HG03064 (cell line): Measurements from ENCODE around the gene KCNC1.

Source experiments
- ATAC-seq: cut with Tn5 transposase; IDR thresholded peaks from one replicate; pipeline ENCODE4 v1.9.1; 2021; ENCODE audit warnings: low read depth; ENCODE audit not compliant: unreplicated experiment

Gene KCNC1

DNA sequence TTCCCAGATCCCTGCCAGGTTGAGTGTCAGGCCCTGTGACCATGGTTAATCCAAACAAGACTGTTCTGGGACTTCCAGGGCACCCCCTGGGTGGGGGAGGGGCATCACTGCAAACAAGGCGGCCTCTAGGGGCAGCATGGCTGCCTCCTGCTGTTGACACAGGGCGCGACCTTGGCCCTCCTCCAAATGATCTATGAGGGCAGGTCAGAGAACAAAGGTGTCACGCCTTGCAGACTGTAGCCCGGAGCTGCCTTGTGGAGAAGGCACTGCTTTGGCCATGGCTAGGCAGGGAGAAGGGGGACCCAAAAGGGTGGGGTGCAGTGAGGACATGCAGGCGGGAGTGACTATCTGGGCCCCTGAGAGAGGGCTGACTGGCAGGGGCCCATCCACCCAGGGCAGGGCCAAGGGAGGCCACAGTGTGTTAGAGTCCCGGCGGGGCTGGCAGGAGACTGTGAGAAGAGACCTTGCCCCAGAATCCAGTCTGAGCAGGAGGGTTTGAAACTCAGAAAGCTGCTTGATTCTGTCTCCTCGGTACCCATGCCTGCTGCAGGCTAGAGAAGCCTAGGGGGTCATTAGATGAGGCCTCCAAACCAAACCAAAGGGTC is 35.6 kb downstream of the KCNC1 start:
- no peak for ATAC-seq

DNA sequence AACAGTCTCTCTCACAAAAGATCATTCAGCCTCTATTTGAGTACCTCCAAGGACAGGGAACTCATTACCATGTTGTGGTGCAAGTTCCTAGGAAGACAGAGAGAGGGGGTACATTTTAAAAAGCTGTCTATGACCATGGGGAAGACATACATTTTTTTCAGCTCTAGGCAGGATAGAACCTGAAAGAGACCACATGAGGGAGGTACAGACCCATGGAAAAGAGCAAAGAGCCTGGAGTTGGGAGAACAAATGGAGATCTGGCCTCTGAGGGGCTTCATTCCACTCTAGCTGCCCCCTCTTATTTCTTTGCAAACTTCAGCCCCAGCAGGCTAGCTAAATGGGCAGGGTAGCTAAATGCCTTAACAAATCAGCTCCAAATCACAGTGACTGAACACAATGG is 36.3 kb downstream of the KCNC1 start:
- ATAC-seq, result no peak

DNA sequence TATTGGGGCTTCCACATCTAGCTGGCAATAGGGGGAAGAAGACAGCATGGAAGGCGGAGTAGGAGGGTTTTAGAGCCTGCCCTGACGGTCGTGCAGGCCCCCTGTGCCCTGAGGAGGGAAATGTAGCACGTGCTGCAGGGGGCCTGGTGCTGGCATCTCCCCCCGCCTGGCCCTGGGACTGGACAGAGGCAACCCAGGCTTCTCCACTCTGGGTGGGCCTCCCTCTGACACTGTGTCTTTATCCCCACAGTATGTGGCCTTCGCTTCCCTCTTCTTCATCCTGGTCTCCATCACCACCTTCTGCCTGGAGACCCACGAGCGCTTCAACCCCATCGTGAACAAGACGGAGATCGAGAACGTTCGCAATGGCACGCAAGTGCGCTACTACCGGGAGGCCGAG is 36.8 kb downstream of the KCNC1 start:
- no peak for ATAC-seq

DNA sequence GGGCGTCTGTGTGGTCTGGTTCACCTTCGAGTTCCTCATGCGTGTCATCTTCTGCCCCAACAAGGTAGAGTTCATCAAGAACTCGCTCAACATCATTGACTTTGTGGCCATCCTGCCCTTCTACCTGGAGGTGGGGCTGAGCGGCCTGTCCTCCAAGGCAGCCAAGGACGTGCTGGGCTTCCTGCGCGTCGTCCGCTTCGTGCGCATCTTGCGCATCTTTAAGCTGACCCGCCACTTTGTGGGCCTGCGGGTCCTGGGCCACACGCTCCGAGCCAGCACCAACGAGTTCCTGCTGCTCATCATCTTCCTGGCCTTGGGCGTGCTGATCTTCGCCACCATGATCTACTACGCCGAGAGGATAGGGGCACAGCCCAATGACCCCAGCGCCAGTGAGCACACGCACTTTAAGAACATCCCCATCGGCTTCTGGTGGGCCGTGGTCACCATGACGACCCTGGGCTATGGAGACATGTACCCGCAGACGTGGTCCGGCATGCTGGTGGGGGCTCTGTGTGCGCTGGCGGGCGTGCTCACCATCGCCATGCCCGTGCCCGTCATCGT is 37.3 kb downstream of the KCNC1 start:
- no peak for ATAC-seq

DNA sequence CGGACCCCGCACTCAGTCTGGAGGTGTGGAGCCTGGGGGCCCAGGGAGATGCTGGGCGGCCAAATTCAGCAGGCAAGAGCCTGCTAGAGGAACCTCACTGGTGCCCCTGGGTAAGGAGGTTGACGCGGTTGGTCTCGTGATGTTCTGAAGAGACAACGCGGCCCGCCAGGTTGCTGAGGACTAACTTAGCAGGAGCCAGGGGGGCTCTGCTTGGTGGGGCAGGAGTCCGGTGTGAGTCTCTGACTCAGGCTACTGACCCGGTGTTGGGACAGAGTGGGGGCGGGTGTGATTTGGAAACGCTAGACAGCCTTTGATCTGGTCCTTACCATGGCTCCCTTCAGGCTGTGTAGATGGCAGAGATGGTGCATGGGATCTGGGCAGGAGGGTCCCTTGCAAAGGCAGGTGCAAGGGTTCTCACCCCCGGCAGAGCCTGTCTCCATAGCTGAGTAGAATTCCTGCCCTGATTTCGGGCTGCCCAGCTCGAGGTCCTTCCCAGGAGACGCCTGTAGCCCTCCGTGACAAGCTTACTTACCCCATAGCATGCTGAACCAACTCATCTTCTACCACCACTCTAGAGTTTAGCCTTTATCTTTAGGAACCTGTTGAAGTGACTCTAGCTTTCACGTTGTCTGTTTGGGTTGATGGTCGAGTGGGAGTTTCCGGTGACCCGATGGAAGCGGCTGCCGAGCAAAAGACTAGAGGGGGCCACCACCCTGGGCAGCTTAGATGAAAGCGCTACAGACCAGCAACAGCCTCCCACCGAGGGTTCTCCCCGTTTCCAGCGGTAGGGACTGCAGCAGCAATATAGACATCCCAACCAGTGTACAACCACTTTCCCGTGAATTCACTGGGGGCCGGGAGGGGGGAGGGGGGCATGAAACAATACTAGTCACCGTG is 38.4 kb downstream of the KCNC1 start:
- no peak for ATAC-seq

DNA sequence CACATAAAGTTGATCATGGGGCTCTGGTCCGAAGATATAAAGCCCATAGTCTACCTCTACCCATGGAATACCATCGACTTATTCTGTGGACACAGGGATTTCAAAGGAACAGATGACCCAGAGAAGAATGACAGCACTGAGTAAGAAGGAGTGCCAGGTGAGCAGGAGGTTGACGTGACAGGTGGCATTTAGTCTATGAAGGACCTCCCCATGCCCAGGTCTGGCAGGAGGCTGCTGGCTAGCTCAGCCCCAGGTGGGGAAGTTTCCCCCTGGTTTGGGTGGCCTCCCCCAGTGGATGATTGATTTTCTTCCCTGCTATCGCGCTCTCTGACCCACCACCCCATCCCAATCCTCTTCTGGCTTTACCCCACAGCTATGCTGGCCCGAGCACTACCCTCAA is 39.1 kb downstream of the KCNC1 start:
- no peak for ATAC-seq

DNA sequence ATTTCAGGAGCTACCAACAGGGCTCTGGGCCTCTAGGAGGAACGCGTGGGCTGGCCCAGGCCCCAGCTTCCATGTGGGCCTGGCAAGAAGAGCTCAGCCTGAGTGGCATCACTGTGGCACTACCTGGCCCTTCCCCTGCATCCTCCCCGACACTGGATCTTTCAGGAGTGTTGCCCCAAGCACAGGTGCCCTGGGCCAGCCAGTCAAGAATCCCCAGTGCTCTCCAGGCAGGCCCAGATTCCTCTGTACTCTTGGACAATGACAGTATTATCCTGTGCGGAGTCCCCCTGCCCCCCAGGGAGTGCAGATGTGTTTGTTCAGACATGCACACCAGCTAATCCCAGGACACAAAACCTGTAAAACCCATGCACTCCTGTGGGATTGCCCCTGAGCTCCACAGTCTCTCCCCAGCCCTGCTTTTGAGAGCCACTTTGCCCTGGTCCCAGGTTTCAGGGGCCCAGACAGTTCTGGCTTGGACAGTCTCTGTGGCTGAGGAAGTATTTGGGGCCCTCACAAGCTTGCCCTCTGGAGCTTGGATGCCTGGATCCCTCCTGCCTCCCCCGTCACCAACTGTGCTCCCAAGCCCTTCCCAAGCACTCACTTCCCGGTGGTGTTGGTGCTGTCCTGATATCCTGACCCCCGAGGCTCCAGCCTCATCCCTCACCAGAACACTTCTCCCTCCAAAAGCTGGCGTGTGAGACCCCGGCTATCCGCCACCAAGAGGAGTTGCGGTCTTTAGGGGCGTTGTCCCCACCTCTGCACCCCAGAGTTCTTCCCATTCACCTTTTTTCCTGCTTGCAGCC is 39.9 kb downstream of the KCNC1 start:
- ATAC-seq, result no peak

DNA sequence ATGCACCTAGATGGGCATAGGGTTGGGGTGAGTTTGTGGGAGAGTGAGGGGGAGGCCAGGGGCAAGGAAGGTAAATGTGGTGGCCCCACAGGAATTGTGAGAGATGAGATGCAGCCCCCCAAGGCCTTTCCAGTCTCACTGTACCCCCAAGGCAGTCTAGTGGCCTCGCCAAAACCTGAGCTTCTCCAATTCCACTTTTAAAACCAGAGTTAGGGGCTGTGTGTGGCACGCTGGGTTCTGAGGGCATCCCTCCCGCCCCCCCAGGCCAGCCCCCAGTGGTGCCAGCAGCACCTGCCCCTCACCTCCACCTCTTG is 40.4 kb downstream of the KCNC1 start:
- ATAC-seq, result no peak

DNA sequence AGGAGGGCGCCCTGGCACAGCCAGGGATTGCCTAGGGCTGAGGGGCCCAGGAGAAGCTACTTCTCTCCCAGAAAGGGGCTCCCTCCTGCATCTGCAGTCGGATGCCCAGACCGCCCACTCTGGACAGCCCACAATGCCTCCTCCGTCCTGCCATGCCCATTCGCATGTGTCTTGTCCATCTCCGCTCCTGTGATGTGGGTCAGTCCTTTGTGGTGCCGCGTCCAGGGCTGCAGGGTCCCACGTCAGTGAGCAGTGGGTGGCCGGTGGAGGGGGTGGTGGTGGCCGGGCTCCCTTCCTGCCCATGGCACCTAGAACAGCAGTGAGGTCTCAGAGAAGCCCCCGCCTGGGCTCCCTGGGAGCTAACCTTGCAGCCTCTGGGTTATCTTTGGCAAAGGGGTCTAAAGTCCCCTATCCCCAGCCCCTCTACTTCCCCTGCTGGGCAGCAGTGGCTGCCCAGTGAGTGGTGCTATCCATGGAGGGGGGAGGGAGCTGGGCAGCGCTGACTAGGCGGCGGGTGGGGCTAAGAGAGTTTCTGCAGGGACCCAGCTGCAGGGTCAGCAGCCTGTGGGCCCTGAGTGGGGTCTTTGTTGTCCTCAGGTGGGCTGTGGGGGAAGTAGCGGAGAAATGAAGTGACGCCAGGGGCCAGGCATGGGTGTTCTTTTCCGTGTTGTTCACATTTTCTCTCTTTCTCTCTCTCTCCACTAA is 41.1 kb downstream of the KCNC1 start:
- ATAC-seq, result no peak

DNA sequence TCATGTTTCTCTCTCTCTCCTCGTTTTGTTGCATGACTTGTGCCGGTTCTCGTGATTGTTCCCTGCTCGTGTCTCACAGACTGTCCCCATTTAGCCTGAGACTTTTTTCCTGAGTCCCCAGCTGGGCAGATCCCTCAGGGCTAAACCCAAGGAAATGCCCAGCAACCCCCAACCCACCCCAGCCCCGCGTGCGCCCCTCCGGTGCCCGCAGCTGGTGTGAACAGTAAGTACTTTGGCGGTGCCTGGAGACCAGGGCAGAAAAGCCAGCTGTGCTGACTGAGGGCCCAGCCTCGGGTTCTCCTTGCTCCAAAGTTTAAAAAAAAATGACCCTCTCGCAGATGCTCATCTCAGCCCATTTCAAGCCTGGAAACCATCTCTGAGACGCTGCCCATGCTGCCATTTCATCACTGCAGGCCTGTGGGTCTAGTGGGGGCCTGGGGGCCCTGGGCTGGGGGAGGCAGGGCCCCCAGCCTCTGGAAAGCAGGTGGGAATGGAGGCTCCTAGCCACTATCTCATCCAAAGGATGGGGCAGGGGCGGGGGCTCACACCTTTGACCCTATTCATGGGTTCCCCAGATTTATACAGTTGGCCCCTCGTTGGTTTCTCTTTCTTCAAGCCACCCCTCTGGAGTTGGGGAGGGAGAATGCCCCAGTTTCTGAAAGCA is 41.8 kb downstream of the KCNC1 start:
- ATAC-seq, result no peak

DNA sequence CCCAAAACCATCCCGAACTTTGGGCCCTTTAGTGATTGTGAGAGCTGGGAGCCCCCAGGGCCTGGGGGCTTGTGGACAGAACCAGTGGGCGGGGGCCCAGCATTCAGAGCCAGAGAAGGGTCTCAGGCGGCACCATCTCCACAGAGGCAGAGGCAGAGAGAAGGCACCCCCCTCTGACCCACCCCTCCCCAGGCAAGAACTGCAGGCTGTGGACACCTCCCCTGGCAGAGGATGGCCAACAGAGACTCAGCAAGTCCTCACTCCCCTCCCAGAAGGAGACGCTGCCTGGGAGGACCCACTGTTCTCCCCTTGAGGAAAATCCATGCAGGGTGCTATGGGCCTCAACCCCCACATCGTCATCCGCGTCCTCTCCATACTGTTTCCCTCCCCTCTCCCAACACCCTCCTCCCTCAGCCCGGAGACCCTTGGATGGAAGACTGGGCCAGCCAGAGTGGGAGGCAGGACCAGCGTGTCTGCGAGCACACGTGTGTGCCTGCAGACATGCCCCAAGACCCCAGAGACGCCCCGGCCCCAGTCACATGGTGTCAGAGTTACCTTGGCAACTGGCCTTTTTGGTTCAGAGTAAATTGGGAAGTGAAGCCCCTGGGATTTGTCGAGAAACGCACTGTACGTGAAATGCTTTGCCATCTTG is 42.6 kb downstream of the KCNC1 start:
- ATAC-seq, result no peak

DNA sequence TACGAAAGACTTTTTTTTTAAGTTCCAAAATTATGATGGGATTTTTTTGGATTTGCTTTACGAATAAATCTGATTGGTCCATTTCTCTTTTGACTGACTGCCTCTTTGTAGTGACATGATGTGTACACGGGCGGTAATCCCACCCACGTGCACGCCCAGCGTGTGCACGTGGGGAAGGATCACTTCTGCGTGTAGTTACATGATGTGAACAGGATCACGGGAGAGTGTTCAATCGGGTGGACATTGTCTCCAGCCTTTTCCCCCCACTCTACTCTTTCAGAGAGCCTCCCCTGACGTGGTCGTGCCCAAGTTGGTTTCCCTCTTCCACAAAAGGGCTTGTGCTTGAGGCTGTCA is 43.1 kb downstream of the KCNC1 start:
- no peak for ATAC-seq

DNA sequence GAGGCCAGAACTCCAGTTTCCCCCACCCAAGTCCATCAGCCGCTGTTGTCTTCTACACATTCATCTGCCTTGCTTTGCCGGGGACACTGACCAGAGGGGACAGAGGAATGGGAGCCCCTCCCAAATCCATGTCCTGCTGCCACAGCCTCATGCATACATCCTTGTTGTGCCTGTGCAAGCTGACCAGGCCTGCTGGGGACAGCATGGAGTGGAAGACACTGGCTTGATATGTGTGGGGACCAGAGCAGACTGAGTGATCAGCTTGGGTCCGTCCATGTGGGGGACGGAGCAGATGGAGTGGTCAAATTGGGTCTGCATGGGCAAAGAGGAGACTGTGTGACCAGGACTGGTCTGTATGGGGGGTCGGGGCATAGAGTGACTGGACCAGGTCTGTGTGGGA is 43.8 kb downstream of the KCNC1 start:
- ATAC-seq, result no peak

DNA sequence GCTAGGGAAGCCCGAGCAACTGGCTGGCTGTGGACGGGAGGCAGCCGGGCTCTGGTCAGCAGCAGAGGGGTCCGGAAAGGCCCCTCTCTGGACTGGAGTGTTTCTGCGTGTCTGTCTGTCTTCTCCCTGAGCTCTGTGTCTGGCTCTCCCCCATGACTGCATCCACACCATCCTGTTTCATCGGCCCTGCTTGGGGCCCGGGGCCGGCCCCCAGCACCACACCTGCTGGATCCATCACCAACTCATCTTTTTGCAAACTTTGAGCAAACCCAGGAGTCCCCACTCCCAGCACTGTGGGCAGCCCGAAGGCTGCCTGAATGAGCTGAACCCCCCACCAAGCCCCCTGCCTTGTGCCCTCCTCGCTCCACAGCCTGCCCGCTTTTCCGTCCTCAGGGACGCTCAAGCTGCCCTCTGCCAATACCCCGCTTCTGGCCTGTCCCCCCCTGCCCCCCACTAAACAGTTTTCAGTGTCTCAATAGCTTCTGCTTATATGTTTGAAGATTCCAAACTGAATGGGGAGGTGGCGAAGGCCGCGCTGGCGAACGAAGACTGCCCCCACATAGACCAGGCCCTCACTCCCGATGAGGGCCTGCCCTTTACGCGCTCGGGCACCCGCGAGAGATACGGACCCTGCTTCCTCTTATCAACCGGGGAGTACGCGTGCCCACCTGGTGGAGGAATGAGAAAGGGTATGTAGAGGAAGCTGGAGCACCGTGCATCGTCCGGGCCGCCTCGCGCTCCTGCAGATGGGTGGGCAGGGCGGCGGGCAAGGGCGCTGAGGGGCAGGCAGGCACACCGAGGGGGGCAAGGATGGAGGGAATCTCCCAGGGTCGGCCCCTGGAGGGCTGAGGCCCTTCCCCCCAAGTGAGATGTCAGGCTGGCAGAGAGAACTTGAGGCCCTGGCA is 44.6 kb downstream of the KCNC1 start:
- no peak for ATAC-seq

DNA sequence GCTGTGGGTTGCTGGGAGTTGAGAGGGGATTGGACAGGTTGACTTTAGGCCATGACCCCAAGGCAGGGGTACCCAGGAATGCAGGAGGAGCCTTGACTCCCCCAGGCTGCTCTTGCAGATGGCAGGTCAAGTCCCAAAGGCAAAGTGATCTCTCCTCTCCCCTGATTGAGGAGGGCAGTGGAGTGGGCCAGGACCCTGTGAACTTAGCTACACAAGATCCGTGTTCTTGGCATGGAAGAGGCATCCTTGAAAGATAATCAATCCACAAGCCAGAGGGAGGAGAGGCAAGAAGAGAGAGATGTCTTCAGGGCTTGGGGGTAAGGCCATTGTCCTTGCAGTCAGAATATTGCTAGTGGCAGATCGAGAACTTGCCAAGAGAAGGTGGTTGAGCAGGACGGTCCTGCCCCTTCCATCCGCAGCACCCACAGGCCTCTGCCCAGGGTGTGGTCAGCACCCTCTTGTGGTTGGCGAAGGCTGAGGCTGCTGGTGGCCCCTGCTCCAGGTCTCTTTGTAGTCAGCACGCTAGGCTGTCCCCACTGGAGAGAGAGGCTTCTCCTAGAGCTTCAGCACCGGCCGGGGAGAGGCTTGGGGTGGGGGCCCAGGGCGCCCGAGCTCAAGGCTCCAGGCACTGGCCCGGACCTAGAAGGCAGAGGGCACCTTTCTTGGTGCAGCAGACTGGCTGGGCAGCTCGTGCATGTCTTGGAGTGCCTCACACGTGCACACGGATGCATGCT is 45.4 kb downstream of the KCNC1 start:
- ATAC-seq, result no peak

DNA sequence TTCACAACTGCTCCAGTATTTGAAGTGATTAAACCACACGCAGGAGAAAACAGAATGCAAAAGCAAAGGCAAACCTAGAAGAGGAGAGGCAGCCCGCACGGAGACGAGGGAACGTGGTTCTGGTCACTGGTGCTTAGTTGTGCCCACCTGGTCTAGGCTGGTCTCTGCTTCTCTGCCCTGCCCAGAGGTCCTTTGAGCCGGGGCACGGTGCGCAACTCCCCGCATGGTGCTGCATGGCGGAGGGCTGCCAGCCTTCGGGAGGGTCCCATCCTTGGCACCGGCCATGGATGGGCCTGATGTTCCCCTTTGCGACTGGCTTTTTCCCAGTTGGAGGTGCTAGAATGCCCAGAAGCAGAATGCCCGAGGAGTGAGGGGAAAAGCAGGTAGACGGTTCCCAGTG is 46.1 kb downstream of the KCNC1 start:
- no peak for ATAC-seq

DNA sequence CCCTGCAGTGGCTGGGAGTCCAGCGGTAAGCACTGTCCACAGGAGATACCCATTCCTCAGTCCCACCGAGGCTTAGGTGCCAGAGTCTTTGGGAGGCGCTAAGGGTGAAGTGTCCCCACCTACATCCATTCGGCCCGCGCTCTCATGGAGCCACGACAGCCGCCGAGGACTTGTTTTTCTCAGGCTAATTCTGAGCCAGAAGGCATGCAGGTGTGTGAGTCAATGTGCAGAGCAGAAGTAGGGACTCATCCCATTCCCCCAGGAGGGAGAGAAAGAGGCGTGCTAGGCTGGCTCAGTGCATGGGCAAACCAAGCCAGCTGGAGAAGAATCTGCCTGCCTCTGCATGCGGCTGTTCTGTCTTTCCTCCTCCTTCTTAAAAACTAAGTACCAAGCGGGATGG is 46.6 kb downstream of the KCNC1 start:
- ATAC-seq, result no peak

DNA sequence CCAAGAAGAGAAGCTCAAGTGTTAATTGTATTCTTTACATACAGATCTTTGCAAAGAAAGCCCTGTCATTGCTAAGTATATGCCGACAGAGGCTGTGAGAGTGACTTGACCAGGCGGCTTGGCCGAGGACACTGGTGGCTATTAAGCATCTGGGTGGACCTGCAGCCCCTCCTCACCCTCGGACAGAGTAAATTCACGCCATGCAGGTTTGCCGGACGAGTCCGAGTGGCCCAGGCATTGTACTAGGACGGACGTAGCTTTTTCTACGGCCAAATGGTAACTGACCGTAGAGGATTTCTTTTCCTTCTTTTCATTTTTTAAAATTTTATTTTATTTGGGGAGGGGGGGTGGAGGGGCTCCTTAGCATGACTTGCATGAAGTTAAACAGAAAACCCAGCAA is 47.0 kb downstream of the KCNC1 start:
- no peak for ATAC-seq
